H1 (cell line): ENCODE data around the gene PSMA2. TPM values are rescaled to one million over a fixed set of nuclear protein-coding genes. Genes with fewer than 3 reads are reported as not detected.
A peak's percentile ranks its signal among the peaks of the same experiment; 100 is the strongest.

ENCODE experiments used
- CTCF ChIA-PET: fragments of 300-600 bp; sonication (Branson Sonifier 250); formaldehyde crosslinking; loops from one replicate; lab custom pipeline; 2021; ENCODE audit not compliant: partially characterized antibody; lab: Charles Lee
- POLR2A ChIA-PET: fragments of 300-600 bp; sonication (Branson Sonifier 250); formaldehyde crosslinking; loops from one replicate; lab custom pipeline; 2021; ENCODE audit warnings: inconsistent platforms; ENCODE audit not compliant: partially characterized antibody; lab: Charles Lee
- DNase-seq, 2 experiments: peaks; one replicate each; pipeline versions ENCODE4 v3.0.0 to v3.0.0-alpha.2; 2010 to 2022; ENCODE audit warnings: low spot score in 2 of 2, low read depth in 1 of 2, mixed read lengths in 1 of 2
- FAIRE-seq: peaks from 2 replicates; lab custom pipeline; 2011; peaks lifted over from hg19 to GRCh38; lab: Jason Lieb, UNC
- H2AFZ ChIP-seq: 2 replicates; pipeline ENCODE4 v1.8.1; 2012; ENCODE audit warnings: low read length, inconsistent platforms
- H2AK5ac ChIP-seq: 2 replicates; pipeline ENCODE4 v1.6.1; 2013; ENCODE audit warnings: low read depth, low read length
- H2BK120ac ChIP-seq: replicated peaks from 2 replicates; pipeline ENCODE3; 2013; ENCODE audit warnings: low read depth, low read length, inconsistent platforms
- H2BK12ac ChIP-seq: 2 replicates; pipeline ENCODE4 v1.6.1; 2013; ENCODE audit warnings: low read depth, low read length
- H2BK15ac ChIP-seq: 2 replicates; pipeline ENCODE4 v1.6.1; 2013; ENCODE audit warnings: low read length
- H2BK20ac ChIP-seq: 2 replicates; pipeline ENCODE4 v1.6.1; 2013; ENCODE audit warnings: low read length
- H2BK5ac ChIP-seq: 2 replicates; pipeline ENCODE4 v1.6.1; 2013; ENCODE audit warnings: low read depth, low read length
- H3K14ac ChIP-seq: 2 replicates; pipeline ENCODE4 v1.6.1; 2013; ENCODE audit warnings: inconsistent platforms; ENCODE audit not compliant: insufficient read length
- H3K18ac ChIP-seq: 2 replicates; pipeline ENCODE4 v1.6.1; 2013; ENCODE audit warnings: low read length; ENCODE audit errors: extremely low read depth
- H3K23ac ChIP-seq: 2 replicates; pipeline ENCODE4 v1.6.1; 2013; ENCODE audit warnings: inconsistent platforms; ENCODE audit not compliant: insufficient read length
- H3K23me2 ChIP-seq: 2 replicates; pipeline ENCODE4 v1.6.1; 2013; ENCODE audit warnings: low read depth, low read length
- H3K27ac ChIP-seq: 2 replicates; pipeline ENCODE4 v1.6.1; 2011; ENCODE audit warnings: low read depth, low read length, inconsistent platforms
- H3K27me3 ChIP-seq, 4 experiments: replicated peaks in 1 of 4; 1 replicate in 1 of 4; 2 replicates in 3 of 4; pipeline versions ENCODE4 v1.6.1 to v1.8.1; 2011 to 2013; ENCODE audit warnings: low read length in 3 of 4, mild to moderate bottlenecking in 3 of 4, inconsistent platforms in 2 of 4, mixed read lengths in 2 of 4, moderate library complexity in 1 of 4; ENCODE audit not compliant: control insufficient read depth in 3 of 4, insufficient read depth in 3 of 4; ENCODE audit errors: extremely low read depth in 1 of 4
- H3K36me3 ChIP-seq, 4 experiments: 2 replicates each; pipeline versions ENCODE4 v1.6.1 to v1.8.1; 2011 to 2013; ENCODE audit warnings: mild to moderate bottlenecking in 4 of 4, low read length in 3 of 4, moderate library complexity in 2 of 4, control low read depth in 1 of 4, inconsistent platforms in 1 of 4; ENCODE audit not compliant: insufficient read depth in 4 of 4, control insufficient read depth in 2 of 4
- H3K4ac ChIP-seq: replicated peaks from 2 replicates; pipeline ENCODE3; 2013; ENCODE audit warnings: low read length, low read depth, mixed read lengths, inconsistent platforms; ENCODE audit not compliant: insufficient read length
- H3K4me1 ChIP-seq, 4 experiments: replicated peaks in 1 of 4; 1 replicate in 1 of 4; 2 replicates in 3 of 4; pipeline versions ENCODE4 v1.6.1 to v1.8.1; 2011 to 2013; ENCODE audit warnings: low read length in 3 of 4, inconsistent platforms in 2 of 4, mixed read lengths in 1 of 4; ENCODE audit not compliant: insufficient read depth in 4 of 4, control insufficient read depth in 3 of 4
- H3K4me2 ChIP-seq, 2 experiments: 2 replicates each; pipeline versions ENCODE4 v1.6.1 to v1.8.1; 2011 to 2013; ENCODE audit warnings: low read depth in 2 of 2, low read length in 2 of 2, control low read depth in 1 of 2, inconsistent platforms in 1 of 2, mild to moderate bottlenecking in 1 of 2; ENCODE audit not compliant: insufficient read depth in 1 of 2
- H3K4me3 ChIP-seq, 4 experiments: fragments of 200-600, 300-600 bp in 1 of 4; sonication (generic), shearing (Covaris generic), sonication (Bioruptor Twin) in 1 of 4; 2 replicates each; pipeline versions ENCODE4 v1.5.1 to v1.8.1; 2011 to 2016; ENCODE audit warnings: low read length in 4 of 4, low read depth in 3 of 4, control low read depth in 2 of 4, inconsistent platforms in 2 of 4, mild to moderate bottlenecking in 2 of 4, mixed read lengths in 1 of 4, moderate library complexity in 1 of 4; ENCODE audit not compliant: insufficient read depth in 2 of 4; ENCODE audit errors: extremely low read depth in 1 of 4
- H3K56ac ChIP-seq: replicated peaks from 2 replicates; pipeline ENCODE3; 2013; ENCODE audit warnings: low read depth, mild to moderate bottlenecking, mixed read lengths, low read length, inconsistent platforms; ENCODE audit not compliant: insufficient read length
- H3K79me1 ChIP-seq: 2 replicates; pipeline ENCODE4 v1.6.1; 2013; ENCODE audit warnings: low read depth, low read length, control low read depth
- H3K79me2 ChIP-seq, 2 experiments: 2 replicates each; pipeline versions ENCODE4 v1.6.1 to v1.8.1; 2012 to 2013; ENCODE audit warnings: low read length in 2 of 2, mild to moderate bottlenecking in 2 of 2, inconsistent platforms in 1 of 2; ENCODE audit not compliant: insufficient read depth in 2 of 2, control insufficient read depth in 1 of 2
- H3K9ac ChIP-seq, 4 experiments: replicated peaks in 1 of 4; 1 replicate in 1 of 4; 2 replicates in 3 of 4; pipeline versions ENCODE4 v1.6.1 to v1.8.1; 2011 to 2013; ENCODE audit warnings: low read depth in 3 of 4, low read length in 3 of 4, control low read depth in 2 of 4, mild to moderate bottlenecking in 2 of 4, moderate library complexity in 2 of 4, inconsistent platforms in 1 of 4; ENCODE audit errors: extremely low read depth in 1 of 4
- H3K9me3 ChIP-seq, 2 experiments: 2 replicates each; pipeline versions ENCODE4 v1.6.1 to v1.8.1; 2012 to 2013; ENCODE audit warnings: mild to moderate bottlenecking in 2 of 2, moderate library complexity in 2 of 2, control low read depth in 1 of 2, inconsistent platforms in 1 of 2, low read depth in 1 of 2, low read length in 1 of 2, mixed read lengths in 1 of 2; ENCODE audit not compliant: insufficient read depth in 2 of 2
- H4K20me1 ChIP-seq, 2 experiments: replicated peaks in 1 of 2; 2 replicates each; pipeline versions ENCODE3 to v1.8.1; 2011 to 2013; ENCODE audit warnings: inconsistent platforms in 2 of 2, low read length in 2 of 2, mild to moderate bottlenecking in 1 of 2; ENCODE audit not compliant: insufficient read depth in 2 of 2, control insufficient read depth in 1 of 2
- H4K5ac ChIP-seq: 2 replicates; pipeline ENCODE4 v1.6.1; 2013; ENCODE audit warnings: low read length, low read depth, mixed read lengths, inconsistent platforms; ENCODE audit not compliant: insufficient read length
- H4K8ac ChIP-seq: 2 replicates; pipeline ENCODE4 v1.8.0; 2013; ENCODE audit warnings: mild to moderate bottlenecking, moderate library complexity, low read length, inconsistent platforms; ENCODE audit not compliant: insufficient read depth; ENCODE audit errors: extremely low read depth
- H4K91ac ChIP-seq: replicated peaks from 2 replicates; pipeline ENCODE3; 2013; ENCODE audit warnings: low read length, mixed read lengths, inconsistent platforms; ENCODE audit not compliant: insufficient read length
- CEBPB ChIP-seq: IDR thresholded peaks from 2 replicates; pipeline ENCODE4 v1.6.1; 2012; ENCODE audit warnings: low read depth, low read length
- CHD1 ChIP-seq: IDR thresholded peaks from 2 replicates; pipeline ENCODE4 v1.6.1; 2012; ENCODE audit warnings: low read depth, low read length, improper control_type of control experiment
- EP300 ChIP-seq, 2 experiments: IDR thresholded peaks; 1 replicate in 1 of 2; 2 replicates in 1 of 2; pipeline ENCODE4 v1.6.1; 2011 to 2012; ENCODE audit warnings: low read depth in 2 of 2, low read length in 2 of 2, mild to moderate bottlenecking in 2 of 2, borderline replicate concordance in 1 of 2, inconsistent platforms in 1 of 2, moderate library complexity in 1 of 2
- JUN ChIP-seq: IDR thresholded peaks from 2 replicates; pipeline ENCODE4 v1.6.1; 2011; ENCODE audit warnings: low read depth, mild to moderate bottlenecking, improper control_type of control experiment, low read length
- KDM1A ChIP-seq: fragments of 200-600, 300-600 bp; sonication (generic); IDR thresholded peaks from 2 replicates; pipeline ENCODE4 v1.7.1; 2016; ENCODE audit warnings: mild to moderate bottlenecking, low read length, borderline replicate concordance
- KDM4A ChIP-seq: IDR thresholded peaks from one replicate; pipeline ENCODE4 v1.7.1; 2012; ENCODE audit warnings: low read depth, mild to moderate bottlenecking, moderate library complexity, low read length, inconsistent platforms; ENCODE audit not compliant: severe bottlenecking
- SAP30 ChIP-seq: fragments of 300-600 bp; sonication (generic); IDR thresholded peaks from 2 replicates; pipeline ENCODE4 v1.7.1; 2012; ENCODE audit warnings: low read length, moderate library complexity, mild to moderate bottlenecking, inconsistent platforms; ENCODE audit not compliant: insufficient read depth, insufficient replicate concordance
- SIN3A ChIP-seq, 2 experiments: IDR thresholded peaks in 1 of 2; conservative IDR thresholded peaks in 1 of 2; 2 replicates each; pipeline ENCODE4 v1.6.1; 2011 to 2012; ENCODE audit warnings: low read length in 2 of 2, improper control_type of control experiment in 1 of 2, low read depth in 1 of 2, mild to moderate bottlenecking in 1 of 2
- ZNF274 ChIP-seq: IDR thresholded peaks from 2 replicates; pipeline ENCODE4 v1.7.0; 2012; ENCODE audit warnings: low read length, borderline replicate concordance; ENCODE audit errors: extremely low read depth
- WGBS, 2 experiments: shearing (Covaris generic) in 1 of 2; methylation state at CpG; one replicate each; pipeline versions ENCODE4 v1.1.6 to v1.1.7; 2013 to 2015; ENCODE audit warnings: low lambda C conversion rate in 2 of 2, mixed read lengths in 2 of 2, inconsistent platforms in 1 of 2, low coverage in 1 of 2, missing lambda C conversion rate in 1 of 2; ENCODE audit not compliant: insufficient replicate concordance in 2 of 2, insufficient coverage in 1 of 2, insufficient read length in 1 of 2; ENCODE audit errors: extremely low coverage in 1 of 2, missing lambda C conversion rate in 1 of 2; 5-methylcytosine and 5-hydroxymethylcytosine counted together
- polyA plus RNA-seq, 7 experiments: library from polyadenylated mRNA; depleted of rRNA in 3 of 7; stranded (reverse) in 5 of 7; unstranded in 2 of 7; fragments of >200 nt in 5 of 7; fragments of 200-250 nt in 2 of 7; gene quantifications; 1 replicate in 5 of 7; 2 replicates in 1 of 7; 4 replicates in 1 of 7; pipeline versions ENCODE4 v1.2.1 to v1.2.3, GENCODE V29; 2011 to 2013; ENCODE audit warnings: missing spikeins in 2 of 7, mixed read lengths in 2 of 7
- total RNA-seq: library from RNA; stranded (reverse); fragmentation: NEBNext Ultra II Directional; extraction: Animal tissue kit (Norgen Biotek cat#: 25700); gene quantifications from 2 replicates; pipeline ENCODE4 v1.2.1, GENCODE V29; 2021

Gene PSMA2
- total and polyA plus RNA-seq, 2 of the 8 experiments (the other 6 are each of a cell fraction or from before 2014, with no cell fraction given) = 211 to 259 TPM

DNA sequence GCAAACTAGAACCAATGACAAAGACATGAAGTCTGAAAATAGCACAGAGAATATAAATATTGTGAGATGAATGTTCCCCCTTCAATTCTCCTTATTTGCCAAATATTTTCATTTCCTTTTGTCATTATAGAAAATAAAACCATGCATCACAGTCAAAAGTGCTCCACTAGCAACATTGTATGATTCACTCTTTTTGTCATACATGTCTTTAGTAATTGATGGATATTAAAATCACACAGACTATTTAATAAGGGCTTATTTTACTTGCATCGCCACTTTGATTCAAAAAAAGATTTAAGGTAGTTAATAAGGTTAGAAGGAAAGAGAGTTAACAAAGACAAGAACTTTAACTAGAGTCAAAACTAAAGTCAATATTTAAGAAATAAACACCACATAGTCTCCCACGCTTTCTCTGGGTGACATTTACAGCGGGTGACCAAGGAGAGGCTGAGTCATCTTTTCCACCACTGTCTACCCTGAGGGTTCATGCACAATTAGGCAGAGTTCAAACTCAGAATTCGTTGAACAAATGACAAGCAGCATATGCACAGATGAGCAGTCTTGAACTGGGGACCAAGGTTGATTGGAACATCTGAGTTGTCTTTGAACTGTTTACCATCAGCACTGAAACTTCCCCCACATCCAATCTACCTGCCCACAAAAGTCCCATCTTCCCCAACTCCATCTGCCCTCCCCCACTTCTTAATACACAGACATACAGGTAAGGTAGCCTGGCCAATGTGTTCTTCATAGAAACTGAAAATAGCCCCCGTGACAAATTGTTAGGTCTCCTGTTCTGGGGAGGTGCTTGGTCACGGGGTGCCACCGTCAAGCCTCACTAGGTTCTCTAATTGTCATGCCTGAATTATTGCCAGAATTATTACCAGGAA lies 62.6 kb downstream of the PSMA2 start:
- H2AFZ ChIP-seq = no peak overlapping the region
- no peak overlapping the region; the same call in 1 of the 2 replicates for H3K18ac ChIP-seq
- POLR2A ChIA-PET = no interaction called here
- CTCF ChIA-PET = no interaction called here
- peak overlapping the region; percentile 8; the same call in 1 of the 2 replicates for H2BK20ac ChIP-seq
- H4K20me1 ChIP-seq = no peaks in the 10 kb centered on the region
- H2BK120ac ChIP-seq = peak overlapping the region; percentile 87
- no peak overlapping the region for H2BK15ac ChIP-seq
- no peak overlapping the region for H3K4me3 ChIP-seq
- H3K56ac ChIP-seq = no peak overlapping the region
- peak overlapping the region; percentile 86 for H4K91ac ChIP-seq
- no peak for DNase-seq
- FAIRE-seq = no peak
- peak overlapping the region; percentile 38; the same call in 1 of the 2 replicates for H2BK5ac ChIP-seq
- no peak overlapping the region for H3K23ac ChIP-seq
- no peaks in the 10 kb centered on the region for H3K79me1 ChIP-seq
- H4K8ac ChIP-seq = no peak overlapping the region; the same call in 1 of the 2 replicates
- no peaks in the 10 kb centered on the region; a peak in 1 of 7 replicates for H3K27me3 ChIP-seq
- peak overlapping the region; percentile 41 for H3K4ac ChIP-seq
- H2AK5ac ChIP-seq = peak overlapping the region; percentile 1; the same call in 1 of the 2 replicates
- H3K14ac ChIP-seq = no peak overlapping the region
- peaks cover 16 to 27% of the 10 kb centered on the region in 2 experiments for H3K9me3 ChIP-seq
- H3K36me3 ChIP-seq = 0 out of 8 replicates have a peak, but pooled peaks cover 0 to 3% (median 0%) of the 10 kb centered on the region in 4 experiments
- no peak overlapping the region for H2BK12ac ChIP-seq
- H4K5ac ChIP-seq = peak overlapping the region; percentile 39
- 91% methylated on average over 7 of the region's 7 CpGs; no CpG with 5 or more reads in 1 of the 2 experiments for WGBS, 2 experiments
- H3K4me1 ChIP-seq = peaks cover 0 to 5% (median 3%) of the 10 kb centered on the region in 4 experiments; a peak in 1 of 7 replicates
- H3K79me2 ChIP-seq = no peaks in the 10 kb centered on the region
- no peaks in the 10 kb centered on the region for H3K23me2 ChIP-seq
- no peak overlapping the region for H3K27ac ChIP-seq
- no peak for TF ChIP-seq ZNF274
- no peak for TF ChIP-seq KDM1A
- TF ChIP-seq EP300 (IDR thresholded peaks at IDR 0.05; ENCODE audit: borderline replicate concordance in 1 of 2, low read depth in 2 of 2, low read length in 2 of 2) = no peak
- TF ChIP-seq SIN3A (conservative IDR thresholded peaks at IDR 0.05 in 1 of 2, IDR thresholded peaks at IDR 0.05 in 1 of 2; ENCODE audit: low read depth in 1 of 2, low read length in 2 of 2) = no peak
- no peak for TF ChIP-seq JUN
- TF ChIP-seq CHD1 = no peak
- no peak for TF ChIP-seq SAP30
- no peak for TF ChIP-seq CEBPB
- TF ChIP-seq KDM4A = no peak
- H3K4me2 ChIP-seq = no peak overlapping the region
- no peak overlapping the region for H3K9ac ChIP-seq
